Hematopoietic multipotent progenitor cell (in vitro differentiated cells): ENCODE data around the gene METTL8. TPM values are rescaled to one million over a fixed set of nuclear protein-coding genes. Genes with fewer than 3 reads are reported as not detected.
A peak's percentile ranks its signal among the peaks of the same experiment; 100 is the strongest.
"Not testable (repeated sequence)": the region's sequence is repeated elsewhere in the genome, so short reads cannot be mapped to it uniquely, and the experiment has no call there.

Experiments used
- DNase-seq, 3 donors: peaks; one replicate each; pipeline ENCODE4 v3.0.0-alpha.2; 2011 to 2015; ENCODE audit warnings: low read depth in 2 of 3, low spot score in 2 of 3
- total RNA-seq: library from RNA; depleted of rRNA; stranded (reverse); fragments of >200 nt; gene quantifications from one replicate; pipeline ENCODE4 v1.2.3, GENCODE V29; 2012

The METTL8 gene
- total RNA-seq, 1 donor, result 5.9 TPM

- peak in 1 of 3 donors; percentile 58 for DNase-seq
These were observed 3.0 kb downstream of the METTL8 start for GRCh38 chr2:171430516-171431410.

GRCh38 chr2:171422710-171423495 lies 10.9 kb downstream of the METTL8 start:
- DNase-seq, result not testable (repeated sequence)

GRCh38 chr2:171420728-171421563 lies 12.8 kb downstream of the METTL8 start:
- DNase-seq, result no peak

- DNase-seq, result no peak
These were observed 14.5 kb downstream of the METTL8 start for GRCh38 chr2:171419333-171419732.

- peak; percentile 40 to 94 (median 90) for DNase-seq
These were observed 17.5 kb downstream of the METTL8 start for GRCh38 chr2:171416009-171416926.

- not testable (repeated sequence) for DNase-seq
These were observed 19.1 kb downstream of the METTL8 start for GRCh38 chr2:171414645-171415044.

GRCh38 chr2:171412571-171413175 lies 21.1 kb downstream of the METTL8 start:
- DNase-seq, result no peak

- DNase-seq, result no peak
These were observed 21.9 kb downstream of the METTL8 start for GRCh38 chr2:171411791-171412483.

GRCh38 chr2:171411214-171411613 lies 22.6 kb downstream of the METTL8 start:
- DNase-seq, result no peak

GRCh38 chr2:171410624-171411023 lies 23.2 kb downstream of the METTL8 start:
- no peak for DNase-seq

- DNase-seq, result no peak
These were observed 23.7 kb downstream of the METTL8 start for GRCh38 chr2:171410101-171410500.

GRCh38 chr2:171409436-171409971 lies 24.3 kb downstream of the METTL8 start:
- DNase-seq, result peak in 1 of 3 donors; percentile 56

- no peak for DNase-seq
These were observed 26.1 kb downstream of the METTL8 start for GRCh38 chr2:171407676-171408044.

- DNase-seq, result peak in 2 of 3 donors; percentile 66 to 89
These were observed 26.6 kb downstream of the METTL8 start for GRCh38 chr2:171407030-171407675.

GRCh38 chr2:171406044-171406443 lies 27.7 kb downstream of the METTL8 start:
- peak in 2 of 3 donors; percentile 51 to 82 for DNase-seq

GRCh38 chr2:171405546-171405945 lies 28.2 kb downstream of the METTL8 start:
- DNase-seq, result peak in 1 of 3 donors; percentile 14

GRCh38 chr2:171404719-171405118 lies 29.1 kb downstream of the METTL8 start:
- DNase-seq, result no peak

GRCh38 chr2:171404261-171404660 lies 29.5 kb downstream of the METTL8 start:
- DNase-seq, result no peak
